B cell (primary cell): ENCODE data around the gene ADAMTS5.

Source experiments
- EZH2 ChIP-seq: IDR thresholded peaks from 2 replicates; pipeline ENCODE4 v1.6.1; 2012; ENCODE audit warnings: borderline replicate concordance, low read depth, mild to moderate bottlenecking, moderate library complexity, low read length; ENCODE audit not compliant: insufficient read depth, poor library complexity, severe bottlenecking
- TF ChIP-seq, protein P1 (sequence below): fragments of 200-600 bp; IDR thresholded peaks from one replicate; pipeline ENCODE4 v1.8.0; 2022; ENCODE audit warnings: antibody characterized with exemption, mild to moderate bottlenecking

DNA sequence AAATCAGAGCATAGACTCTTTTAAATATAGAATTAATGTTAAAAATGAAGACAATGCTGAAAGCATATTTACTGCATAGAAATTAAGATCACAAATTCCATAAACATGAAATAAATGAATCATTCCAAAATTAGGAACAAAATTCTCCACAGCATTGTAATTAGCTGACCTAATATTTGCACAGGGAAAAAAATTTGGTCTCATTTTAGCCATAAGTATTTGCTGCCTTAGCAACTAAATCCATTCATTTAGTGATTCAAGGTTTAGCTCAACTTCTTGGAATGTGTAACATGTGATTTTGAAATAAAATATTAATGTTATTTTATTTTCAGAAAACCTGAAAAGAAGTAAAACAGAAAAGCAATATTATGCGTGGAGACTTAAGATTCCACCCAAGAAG lies 25.5 kb downstream of the ADAMTS5 start:
- TF ChIP-seq, protein P1, sequence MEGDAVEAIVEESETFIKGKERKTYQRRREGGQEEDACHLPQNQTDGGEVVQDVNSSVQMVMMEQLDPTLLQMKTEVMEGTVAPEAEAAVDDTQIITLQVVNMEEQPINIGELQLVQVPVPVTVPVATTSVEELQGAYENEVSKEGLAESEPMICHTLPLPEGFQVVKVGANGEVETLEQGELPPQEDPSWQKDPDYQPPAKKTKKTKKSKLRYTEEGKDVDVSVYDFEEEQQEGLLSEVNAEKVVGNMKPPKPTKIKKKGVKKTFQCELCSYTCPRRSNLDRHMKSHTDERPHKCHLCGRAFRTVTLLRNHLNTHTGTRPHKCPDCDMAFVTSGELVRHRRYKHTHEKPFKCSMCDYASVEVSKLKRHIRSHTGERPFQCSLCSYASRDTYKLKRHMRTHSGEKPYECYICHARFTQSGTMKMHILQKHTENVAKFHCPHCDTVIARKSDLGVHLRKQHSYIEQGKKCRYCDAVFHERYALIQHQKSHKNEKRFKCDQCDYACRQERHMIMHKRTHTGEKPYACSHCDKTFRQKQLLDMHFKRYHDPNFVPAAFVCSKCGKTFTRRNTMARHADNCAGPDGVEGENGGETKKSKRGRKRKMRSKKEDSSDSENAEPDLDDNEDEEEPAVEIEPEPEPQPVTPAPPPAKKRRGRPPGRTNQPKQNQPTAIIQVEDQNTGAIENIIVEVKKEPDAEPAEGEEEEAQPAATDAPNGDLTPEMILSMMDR = no peak
- no peak for TF ChIP-seq EZH2
